SJSA1 (cell line): ENCODE results near the gene RPS6KC1. TPM values are rescaled to one million over a fixed set of nuclear protein-coding genes. Genes with fewer than 3 reads are reported as not detected.

ENCODE experiments used
- DNase-seq, 2 experiments: peaks; one replicate each; pipeline ENCODE4 v3.0.0-alpha.2; 2015 to 2020; ENCODE audit warnings: low spot score in 2 of 2, low read depth in 1 of 2
- H3K27ac ChIP-seq: fragments of 250-450 bp; sonication (Bioruptor Pico); 2 replicates; pipeline ENCODE4 v1.5.1; 2020; ENCODE audit warnings: mild to moderate bottlenecking, moderate library complexity
- H3K27me3 ChIP-seq: fragments of 250-450 bp; sonication (Bioruptor Pico); replicated peaks from 2 replicates; pipeline ENCODE4 v1.5.1; 2020; ENCODE audit warnings: mild to moderate bottlenecking, moderate library complexity
- H3K36me3 ChIP-seq: fragments of 250-450 bp; sonication (Bioruptor Pico); 2 replicates; pipeline ENCODE4 v1.5.1; 2020; ENCODE audit warnings: mild to moderate bottlenecking
- H3K4me1 ChIP-seq: fragments of 250-450 bp; sonication (Bioruptor Pico); replicated peaks from 2 replicates; pipeline ENCODE4 v1.6.1; 2021; ENCODE audit warnings: mild to moderate bottlenecking
- H3K4me3 ChIP-seq: fragments of 250-450 bp; sonication (Bioruptor Pico); 2 replicates; pipeline ENCODE4 v1.5.1; 2020; ENCODE audit warnings: mild to moderate bottlenecking
- H3K9me3 ChIP-seq: fragments of 250-450 bp; sonication (Bioruptor Pico); replicated peaks from 2 replicates; pipeline ENCODE4 v1.5.1; 2020; ENCODE audit warnings: mild to moderate bottlenecking
- total RNA-seq: library from RNA; depleted of rRNA; stranded (reverse); fragments of >200 nt; shearing (Covaris generic); gene quantifications from 2 replicates; pipeline ENCODE4 v1.2.3, GENCODE V29; 2014

The RPS6KC1 gene
- total RNA-seq, 1 experiment from 2014 or later: 19.2 TPM

DNA sequence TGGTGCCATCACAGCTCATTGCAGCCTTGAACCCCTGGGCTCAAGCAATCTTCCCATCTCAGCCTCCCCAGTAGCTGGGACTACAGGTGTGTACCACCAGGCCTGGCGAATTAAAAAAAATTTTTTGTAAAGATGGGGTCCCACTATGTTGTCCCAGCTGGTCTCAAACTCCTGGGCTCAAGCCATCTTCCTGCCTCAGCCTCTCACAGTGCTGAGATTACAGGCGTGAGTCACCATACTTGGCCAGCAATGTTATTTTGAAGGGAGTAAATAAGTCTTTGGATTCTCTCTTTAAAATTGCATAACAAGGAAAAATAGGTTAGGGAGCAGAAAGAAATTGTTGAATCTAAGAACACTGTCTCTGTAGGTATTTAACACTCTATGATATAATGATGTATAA is 111.3 kb downstream of the RPS6KC1 start:
- Histone ChIP-seq H3K27me3 (no peaks in the 10 kb centered on the region), H3K4me1 (no peaks in the 10 kb centered on the region), H3K9me3 (no peaks in the 10 kb centered on the region), H3K4me3 (no peak overlapping the region), H3K36me3 (no peaks in the 10 kb centered on the region), H3K27ac (no peak overlapping the region)
- DNase-seq: no peak

DNA sequence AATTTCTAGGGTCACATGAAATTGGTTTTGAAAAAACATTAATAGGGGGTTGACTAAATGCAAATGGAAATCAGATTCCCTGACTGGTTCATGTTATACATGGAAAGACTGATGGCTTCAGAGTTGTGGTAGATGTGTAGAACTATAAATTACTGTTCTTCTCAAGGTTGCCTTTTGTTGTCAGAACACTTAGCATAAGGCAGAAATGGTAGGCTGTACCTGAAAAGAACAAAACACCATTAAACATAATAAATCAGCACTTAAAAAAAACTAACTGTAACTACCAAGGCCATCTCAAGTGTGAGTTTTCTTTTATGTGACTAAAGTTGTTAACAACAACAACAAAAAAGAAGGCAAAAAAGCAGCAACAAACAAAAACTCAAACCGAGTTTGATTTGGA is 111.8 kb downstream of the RPS6KC1 start:
- no peak for DNase-seq
- Histone ChIP-seq H3K9me3 (no peaks in the 10 kb centered on the region), H3K36me3 (no peaks in the 10 kb centered on the region), H3K4me3 (no peak overlapping the region), H3K27ac (no peak overlapping the region), H3K27me3 (no peaks in the 10 kb centered on the region), H3K4me1 (no peaks in the 10 kb centered on the region)

DNA sequence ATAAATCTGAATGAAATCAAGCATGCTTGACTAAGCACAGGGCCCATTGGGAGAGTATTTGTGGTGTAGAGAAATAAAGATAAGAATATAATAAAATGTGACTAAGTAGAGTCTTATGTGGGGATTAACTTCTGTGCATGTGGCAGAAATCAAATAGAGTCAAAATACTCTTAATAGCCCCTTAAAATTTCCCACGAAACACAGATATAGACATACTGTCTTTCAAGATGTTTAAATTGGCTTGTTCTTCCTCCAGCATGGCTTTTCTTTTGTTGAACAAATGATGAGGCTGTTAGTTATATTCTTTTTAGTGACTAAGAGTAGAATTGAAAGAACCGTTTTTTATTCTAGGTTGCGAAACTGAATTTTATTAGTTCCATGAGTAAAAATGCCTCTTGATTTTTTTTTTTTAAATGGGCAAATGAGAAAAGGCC is 112.3 kb downstream of the RPS6KC1 start:
- H3K4me1 ChIP-seq: no peaks in the 10 kb centered on the region
- no peak overlapping the region for H3K4me3 ChIP-seq
- H3K27ac ChIP-seq: no peak overlapping the region
- H3K27me3 ChIP-seq: no peaks in the 10 kb centered on the region
- no peaks in the 10 kb centered on the region for H3K36me3 ChIP-seq
- no peak for DNase-seq
- no peaks in the 10 kb centered on the region for H3K9me3 ChIP-seq

DNA sequence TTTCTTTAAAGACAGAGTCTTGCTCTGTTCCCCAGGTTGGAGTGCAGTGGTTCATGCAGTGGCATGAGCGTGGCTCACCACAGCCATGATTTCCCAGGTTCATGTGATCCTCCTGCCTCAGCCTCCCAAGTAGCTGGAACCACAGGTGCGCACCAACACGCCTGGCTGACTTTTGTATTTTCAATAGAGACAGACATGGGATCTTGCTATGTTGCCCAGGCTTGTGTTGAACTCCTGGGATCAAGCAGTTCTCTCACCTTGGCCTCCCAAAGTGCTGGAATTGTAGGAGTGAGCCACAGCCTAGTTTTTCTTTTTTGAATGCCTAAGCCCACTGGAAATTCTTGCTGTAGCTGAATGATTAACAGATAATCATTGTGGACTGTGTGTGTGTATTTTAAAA is 113.5 kb downstream of the RPS6KC1 start:
- Histone ChIP-seq H3K36me3 (no peaks in the 10 kb centered on the region), H3K4me3 (no peak overlapping the region), H3K4me1 (no peaks in the 10 kb centered on the region), H3K27me3 (no peaks in the 10 kb centered on the region), H3K9me3 (no peaks in the 10 kb centered on the region), H3K27ac (no peak overlapping the region)
- no peak for DNase-seq

DNA sequence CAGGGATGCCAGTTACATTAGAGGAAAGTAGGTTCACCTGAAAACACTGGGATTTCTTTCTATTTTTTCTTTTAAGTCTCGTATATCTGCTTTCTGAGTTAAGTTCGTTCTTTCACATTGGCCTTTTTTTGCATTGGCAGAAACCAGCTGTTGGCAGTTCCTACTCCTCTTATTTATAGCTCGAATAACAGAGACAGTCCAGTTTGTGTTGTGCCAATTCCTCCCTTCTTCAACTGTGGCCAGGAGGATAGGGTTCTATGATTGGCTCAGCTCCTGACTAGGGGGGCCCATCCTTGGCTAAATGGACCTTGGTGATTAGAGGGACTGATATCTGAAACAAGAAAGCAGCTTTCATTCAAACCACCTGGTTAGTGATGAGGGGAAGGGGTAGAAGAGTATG is 115.8 kb downstream of the RPS6KC1 start:
- no peaks in the 10 kb centered on the region for H3K36me3 ChIP-seq
- no peak overlapping the region for H3K27ac ChIP-seq
- no peak overlapping the region for H3K4me3 ChIP-seq
- H3K9me3 ChIP-seq: no peaks in the 10 kb centered on the region
- H3K27me3 ChIP-seq: no peaks in the 10 kb centered on the region
- no peaks in the 10 kb centered on the region for H3K4me1 ChIP-seq
- DNase-seq: no peak

DNA sequence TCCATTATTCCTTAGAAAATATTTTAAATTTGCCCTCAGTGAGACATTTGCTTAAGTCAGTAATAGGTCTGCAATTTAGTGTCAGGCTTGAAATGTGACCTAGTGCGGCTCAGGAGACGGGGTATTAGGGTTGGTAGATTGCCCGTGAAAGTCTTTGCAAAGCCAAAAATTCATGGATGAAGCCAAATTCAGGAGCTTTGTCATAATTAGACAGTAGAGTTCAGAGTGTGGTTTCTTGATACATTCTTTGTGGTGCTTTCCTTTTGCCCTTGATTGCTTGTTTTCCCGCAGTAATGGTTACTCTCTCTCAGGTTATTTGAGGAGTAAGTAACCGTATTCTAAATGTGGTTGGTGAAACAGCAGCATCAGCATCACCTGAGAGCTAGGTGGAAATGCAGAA is 120.7 kb downstream of the RPS6KC1 start:
- H3K27me3 ChIP-seq: no peaks in the 10 kb centered on the region
- H3K4me3 ChIP-seq: no peak overlapping the region
- no peaks in the 10 kb centered on the region for H3K9me3 ChIP-seq
- no peaks in the 10 kb centered on the region for H3K4me1 ChIP-seq
- no peak for DNase-seq
- no peak overlapping the region for H3K27ac ChIP-seq
- 0 out of 2 replicates have a peak, but pooled peaks cover 2% of the 10 kb centered on the region for H3K36me3 ChIP-seq

DNA sequence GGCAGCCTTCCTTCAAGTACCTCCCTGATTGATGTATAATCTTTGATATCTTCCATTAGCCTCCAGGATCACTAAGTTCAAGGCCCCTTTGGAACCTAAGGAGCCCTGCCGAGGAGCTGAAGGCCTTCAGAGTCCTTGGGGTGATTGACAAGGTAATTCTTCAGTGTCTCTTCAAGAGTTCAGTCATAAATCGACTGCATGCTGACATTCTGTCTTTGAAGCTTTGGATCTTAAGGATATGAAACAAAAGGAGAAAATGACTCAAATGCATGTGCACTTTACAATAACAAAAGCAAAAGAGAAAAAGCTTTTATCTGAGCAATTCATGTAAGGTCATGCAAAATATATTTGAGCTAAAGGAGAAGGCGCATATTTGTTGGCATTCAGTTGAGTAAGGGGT is 125.3 kb downstream of the RPS6KC1 start:
- no peak overlapping the region for H3K27ac ChIP-seq
- no peaks in the 10 kb centered on the region for H3K9me3 ChIP-seq
- 0 out of 2 replicates have a peak, but pooled peaks cover 2% of the 10 kb centered on the region for H3K36me3 ChIP-seq
- H3K27me3 ChIP-seq: no peaks in the 10 kb centered on the region
- H3K4me3 ChIP-seq: no peak overlapping the region
- H3K4me1 ChIP-seq: no peaks in the 10 kb centered on the region
- DNase-seq: no peak

DNA sequence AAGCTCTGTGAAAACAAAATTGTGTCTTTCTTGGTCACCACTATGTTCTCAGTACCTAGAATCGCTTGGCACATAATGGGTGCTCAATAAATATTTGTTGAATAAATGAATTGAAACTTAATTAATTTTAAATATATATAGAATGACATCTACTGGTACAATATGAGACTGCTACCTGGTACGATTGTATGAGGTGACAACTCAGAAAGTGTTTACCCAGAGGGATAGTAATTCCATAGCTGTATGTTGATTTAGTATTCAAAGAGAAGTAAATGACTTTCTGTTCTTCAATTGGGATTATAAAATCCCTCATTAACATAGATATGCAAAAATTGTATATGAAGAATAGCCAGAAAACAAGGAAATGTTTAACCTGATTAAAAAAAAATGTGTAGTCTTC is 128.7 kb downstream of the RPS6KC1 start:
- Histone ChIP-seq H3K27me3 (no peaks in the 10 kb centered on the region), H3K27ac (no peak overlapping the region), H3K4me1 (no peaks in the 10 kb centered on the region), H3K9me3 (no peaks in the 10 kb centered on the region), H3K36me3 (no peaks in the 10 kb centered on the region), H3K4me3 (no peak overlapping the region)
- DNase-seq: no peak

DNA sequence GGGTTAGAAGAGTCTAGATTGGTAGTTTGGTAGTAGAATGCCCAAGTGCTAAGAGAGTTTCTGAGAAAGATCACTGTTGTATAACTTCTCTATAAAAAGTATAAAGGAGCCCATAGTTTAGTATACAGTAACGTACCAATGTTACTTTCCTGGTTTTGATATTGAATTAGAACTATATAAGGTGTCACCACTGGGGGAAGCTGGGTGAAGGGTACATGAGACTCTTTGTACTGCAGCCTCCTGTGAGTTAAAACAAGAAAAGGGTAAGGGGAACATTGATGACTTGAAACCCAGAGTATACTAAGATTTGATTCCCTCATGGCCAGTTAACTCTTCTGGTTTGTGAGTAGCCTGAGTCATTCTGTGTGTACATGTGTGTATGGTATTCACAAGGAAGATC is 129.8 kb downstream of the RPS6KC1 start:
- Histone ChIP-seq H3K27me3 (no peaks in the 10 kb centered on the region), H3K27ac (no peak overlapping the region), H3K9me3 (no peaks in the 10 kb centered on the region), H3K36me3 (no peaks in the 10 kb centered on the region), H3K4me1 (no peaks in the 10 kb centered on the region), H3K4me3 (no peak overlapping the region)
- no peak for DNase-seq

DNA sequence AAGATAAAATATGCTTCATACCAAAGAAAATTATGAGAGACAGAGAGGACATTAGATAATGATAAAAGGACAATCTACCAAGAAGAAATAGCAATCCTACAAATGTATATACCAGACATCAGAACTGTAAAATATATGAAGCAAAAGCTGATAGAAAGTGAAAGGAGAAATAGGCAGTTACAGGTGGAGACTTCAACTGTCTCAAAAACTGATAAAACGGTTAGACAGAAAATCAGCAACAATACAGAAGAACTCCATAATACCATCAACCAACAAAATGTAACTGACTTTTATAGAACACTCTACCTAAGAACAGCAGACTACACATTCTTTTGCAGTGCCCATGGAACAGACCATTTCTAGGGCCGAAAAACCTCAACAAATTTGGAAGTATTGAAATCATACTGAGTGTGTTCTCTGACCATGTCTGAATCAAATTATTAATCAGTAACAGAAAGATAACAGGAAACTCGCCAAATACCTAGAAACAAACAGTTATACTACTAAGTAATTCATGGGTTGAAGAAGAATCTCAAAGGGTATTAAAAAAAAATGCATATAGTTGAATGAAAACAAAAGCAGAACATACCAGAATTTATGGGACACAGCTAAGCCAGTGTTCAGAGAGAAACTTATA is 132.1 kb downstream of the RPS6KC1 start:
- Histone ChIP-seq H3K4me1 (no peaks in the 10 kb centered on the region), H3K9me3 (no peaks in the 10 kb centered on the region), H3K27ac (no peak overlapping the region), H3K36me3 (no peaks in the 10 kb centered on the region), H3K4me3 (no peak overlapping the region), H3K27me3 (no peaks in the 10 kb centered on the region)
- no peak for DNase-seq

DNA sequence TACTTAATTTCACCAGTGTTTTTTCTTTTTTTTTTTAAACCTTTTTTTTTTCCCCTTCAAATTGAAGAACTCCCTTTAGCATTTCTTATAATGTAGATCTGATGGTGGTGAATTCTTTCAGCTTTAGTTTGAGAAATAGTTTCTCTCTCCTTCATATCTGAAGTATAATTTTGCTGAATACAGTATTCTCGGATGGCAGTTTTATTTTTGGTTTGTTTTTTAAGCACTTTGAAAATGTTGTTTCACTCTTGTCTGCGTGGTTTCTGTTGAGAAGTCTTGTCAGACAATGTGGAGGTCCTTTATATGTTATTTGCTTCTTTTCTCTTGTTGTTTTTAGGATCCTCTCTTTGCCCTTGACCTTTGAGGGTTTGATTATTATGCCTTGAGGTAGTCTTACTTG is 135.1 kb downstream of the RPS6KC1 start:
- no peak for DNase-seq

DNA sequence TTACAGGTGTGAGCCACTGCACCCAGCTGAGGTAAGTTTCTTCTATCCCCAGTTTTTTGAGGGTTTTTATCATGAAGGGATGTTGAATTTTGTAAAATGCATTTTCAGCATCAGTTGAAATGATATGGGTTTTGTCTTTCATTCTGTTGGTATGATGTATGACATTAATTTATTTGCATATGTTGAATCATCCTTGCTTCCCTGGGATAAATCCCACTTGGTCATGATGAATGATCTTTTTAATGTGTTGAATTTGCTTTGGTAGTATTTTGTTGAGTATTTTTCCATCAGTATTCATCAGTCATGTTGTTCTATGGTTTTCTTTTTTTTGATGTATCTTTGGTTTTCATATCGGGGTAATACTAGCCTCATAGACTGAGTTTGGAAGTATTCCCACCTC is 141.0 kb downstream of the RPS6KC1 start:
- H3K36me3 ChIP-seq: no peaks in the 10 kb centered on the region
- no peak overlapping the region for H3K4me3 ChIP-seq
- no peak for DNase-seq
- no peaks in the 10 kb centered on the region for H3K4me1 ChIP-seq
- H3K27ac ChIP-seq: no peak overlapping the region
- no peaks in the 10 kb centered on the region for H3K27me3 ChIP-seq
- 0 out of 2 replicates have a peak, but pooled peaks cover 2% of the 10 kb centered on the region for H3K9me3 ChIP-seq

More for the DNA sequence above, 135.1 kb downstream of the RPS6KC1 start:
- Histone ChIP-seq H3K4me3 (no peak overlapping the region), H3K27me3 (no peaks in the 10 kb centered on the region), H3K36me3 (no peaks in the 10 kb centered on the region), H3K27ac (no peak overlapping the region), H3K9me3 (no peaks in the 10 kb centered on the region), H3K4me1 (no peaks in the 10 kb centered on the region)

DNA sequence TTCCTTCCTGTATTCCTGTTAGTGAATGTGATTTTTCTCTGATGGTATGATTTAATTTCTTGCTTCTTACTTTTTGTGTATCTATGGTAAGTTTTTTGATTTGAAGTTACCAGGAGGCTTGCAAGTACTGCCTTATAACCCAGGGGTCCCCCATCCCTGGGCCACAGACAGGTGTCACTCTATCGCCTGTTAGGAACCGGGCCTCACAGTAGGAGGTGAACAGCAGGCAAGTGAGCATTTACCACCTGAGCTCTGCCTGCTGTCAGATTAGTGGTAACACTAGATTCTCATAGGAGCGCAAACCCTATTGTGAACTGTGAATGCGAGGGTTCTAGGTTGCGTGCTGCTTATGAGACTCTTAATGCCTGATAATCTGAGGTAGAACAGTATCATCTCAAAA is 143.3 kb downstream of the RPS6KC1 start:
- H3K27ac ChIP-seq: no peak overlapping the region
- no peaks in the 10 kb centered on the region for H3K27me3 ChIP-seq
- no peaks in the 10 kb centered on the region; the same call in 1 of the 2 replicates for H3K36me3 ChIP-seq
- H3K9me3 ChIP-seq: 0 out of 2 replicates have a peak, but pooled peaks cover 2% of the 10 kb centered on the region
- DNase-seq: no peak
- no peak overlapping the region for H3K4me3 ChIP-seq
- H3K4me1 ChIP-seq: no peaks in the 10 kb centered on the region

DNA sequence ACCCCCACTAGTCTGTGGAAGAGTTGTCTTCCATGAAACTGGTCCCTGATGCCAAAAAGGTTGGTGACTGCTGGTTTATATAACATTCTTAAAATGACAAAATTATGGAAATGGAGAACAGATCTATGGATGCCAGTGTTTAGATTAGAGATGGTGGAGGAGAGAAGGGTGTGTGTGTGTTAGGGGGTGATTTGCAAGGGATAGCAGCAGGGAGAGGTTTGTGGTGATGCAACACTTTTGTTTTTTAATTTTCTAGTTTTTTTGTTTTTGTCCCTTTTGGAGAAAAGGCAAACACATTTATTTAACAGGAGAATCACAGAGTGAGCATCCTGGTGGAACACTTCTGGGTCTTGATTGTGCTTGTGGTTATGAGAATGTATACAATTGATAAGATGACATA is 143.8 kb downstream of the RPS6KC1 start:
- DNase-seq: no peak
- H3K9me3 ChIP-seq: 0 out of 2 replicates have a peak, but pooled peaks cover 2% of the 10 kb centered on the region
- no peak overlapping the region for H3K4me3 ChIP-seq
- no peaks in the 10 kb centered on the region for H3K4me1 ChIP-seq
- H3K36me3 ChIP-seq: no peaks in the 10 kb centered on the region; the same call in 1 of the 2 replicates
- H3K27me3 ChIP-seq: no peaks in the 10 kb centered on the region
- no peak overlapping the region for H3K27ac ChIP-seq
